ENCODE measurements around the gene RAMP1.

- TF ChIP-seq POLR2A (IDR thresholded peaks at IDR 0.05): no peak
- no peak for TF ChIP-seq CTCF (IDR thresholded peaks at IDR 0.05 in 4 of 5, conservative IDR thresholded peaks at IDR 0.05 in 1 of 5)
These were observed 10.1 kb downstream of the RAMP1 start for GRCh38 chr2:237869343-237870102.
